ENCODE measurements around the gene MED13. TPM values are rescaled to one million over a fixed set of nuclear protein-coding genes. Genes with fewer than 3 reads are reported as not detected.

The MED13 gene
- total RNA-seq, 4 donors from 2014 or later: 62.4 to 166 (median 111) TPM

GRCh38 chr17:62033317-62033716 lies 31.8 kb downstream of the MED13 start:
- no peak for DNase-seq (ENCODE audit: low spot score in 2 of 2)
- no peak overlapping the region for H3K4me3 ChIP-seq
- H3K27me3 ChIP-seq: no peaks in the 10 kb centered on the region
- H3K4me1 ChIP-seq: peaks cover 0 to 9% (median 0%) of the 10 kb centered on the region in 4 donors
- peaks cover 0 to 66% (median 29%) of the 10 kb centered on the region in 3 donors for H3K36me3 ChIP-seq
- TF ChIP-seq EP300 (IDR thresholded peaks at IDR 0.05): no peak
- no peak for TF ChIP-seq CTCF (IDR thresholded peaks at IDR 0.05)
- TF ChIP-seq POLR2A (IDR thresholded peaks at IDR 0.05): no peak
- H3K9me3 ChIP-seq: no peaks in the 10 kb centered on the region
- no peak overlapping the region for H3K27ac ChIP-seq

GRCh38 chr17:62032480-62032879 lies 32.6 kb downstream of the MED13 start:
- TF ChIP-seq CTCF (IDR thresholded peaks at IDR 0.05) (no peak), POLR2A (IDR thresholded peaks at IDR 0.05) (no peak), EP300 (IDR thresholded peaks at IDR 0.05) (no peak)
- 90 to 97% methylated on average over 2 of the region's 2 CpGs for WGBS, 2 donors
- Histone ChIP-seq H3K27ac (no peak overlapping the region), H3K36me3 (peaks cover 0 to 74% (median 35%) of the 10 kb centered on the region in 3 donors), H3K27me3 (no peaks in the 10 kb centered on the region), H3K9me3 (no peaks in the 10 kb centered on the region), H3K4me3 (no peak overlapping the region), H3K4me1 (peaks cover 0 to 6% (median 0%) of the 10 kb centered on the region in 4 donors)
- DNase-seq (ENCODE audit: low spot score in 2 of 2): no peak

GRCh38 chr17:62030264-62030663 lies 34.8 kb downstream of the MED13 start:
- Histone ChIP-seq H3K9me3 (no peaks in the 10 kb centered on the region), H3K4me1 (peaks cover 0 to 8% (median 0%) of the 10 kb centered on the region in 4 donors), H3K4me3 (no peak overlapping the region), H3K36me3 (peaks cover 0 to 95% (median 35%) of the 10 kb centered on the region in 3 donors), H3K27ac (no peak overlapping the region), H3K27me3 (no peaks in the 10 kb centered on the region)
- 92 to 93% methylated on average over 6 of the region's 6 CpGs for WGBS, 2 donors
- TF ChIP-seq POLR2A (IDR thresholded peaks at IDR 0.05) (no peak), EP300 (IDR thresholded peaks at IDR 0.05) (no peak), CTCF (IDR thresholded peaks at IDR 0.05) (no peak)
- DNase-seq (ENCODE audit: low spot score in 2 of 2): no peak

GRCh38 chr17:62024866-62025265 lies 40.2 kb downstream of the MED13 start:
- peaks cover 3 to 85% (median 35%) of the 10 kb centered on the region in 3 donors for H3K36me3 ChIP-seq

GRCh38 chr17:62017912-62018311 lies 47.2 kb downstream of the MED13 start:
- Histone ChIP-seq H3K4me1 (peaks cover 0 to 5% (median 0%) of the 10 kb centered on the region in 4 donors), H3K36me3 (peaks cover 0 to 73% (median 3%) of the 10 kb centered on the region in 3 donors), H3K27ac (no peak overlapping the region), H3K4me3 (no peak overlapping the region), H3K27me3 (no peaks in the 10 kb centered on the region), H3K9me3 (no peaks in the 10 kb centered on the region)
- DNase-seq (ENCODE audit: low spot score in 2 of 2): no peak
- TF ChIP-seq CTCF (IDR thresholded peaks at IDR 0.05): no peak
- no peak for TF ChIP-seq POLR2A (IDR thresholded peaks at IDR 0.05)

More at GRCh38 chr17:62024866-62025265, 40.2 kb downstream of the MED13 start:
- Histone ChIP-seq H3K27me3 (no peaks in the 10 kb centered on the region), H3K4me1 (peaks cover 0 to 3% (median 0%) of the 10 kb centered on the region in 4 donors), H3K27ac (no peak overlapping the region), H3K4me3 (no peak overlapping the region), H3K9me3 (no peaks in the 10 kb centered on the region)
- 63 to 80% methylated on average over 2 of the region's 2 CpGs for WGBS, 2 donors
- DNase-seq (ENCODE audit: low spot score in 2 of 2): no peak
- TF ChIP-seq EP300 (IDR thresholded peaks at IDR 0.05): no peak
- TF ChIP-seq CTCF (IDR thresholded peaks at IDR 0.05): no peak
- TF ChIP-seq POLR2A (IDR thresholded peaks at IDR 0.05): no peak
